GM12872 (cell line): ENCODE data around the gene AP5Z1.
A peak's percentile ranks its signal among the peaks of the same experiment; 100 is the strongest.

Source experiments
- CTCF ChIP-seq: IDR thresholded peaks from 3 replicates; pipeline ENCODE4 v1.5.1; 2011; ENCODE audit warnings: low read depth, mild to moderate bottlenecking, low read length, moderate library complexity; ENCODE audit not compliant: insufficient read depth

AP5Z1 gene

GRCh38 chr7:4828720-4829383 is 53.4 kb downstream of the AP5Z1 start:
- TF ChIP-seq CTCF = no peak

GRCh38 chr7:4830176-4830575 is 54.8 kb downstream of the AP5Z1 start:
- TF ChIP-seq CTCF = peak; percentile 94

GRCh38 chr7:4831723-4832495 is 56.5 kb downstream of the AP5Z1 start:
- no peak for TF ChIP-seq CTCF

- no peak for TF ChIP-seq CTCF
Observed at GRCh38 chr7:4832711-4833110, 57.3 kb downstream of the AP5Z1 start.

GRCh38 chr7:4833176-4833575 is 57.8 kb downstream of the AP5Z1 start:
- TF ChIP-seq CTCF = no peak

- no peak for TF ChIP-seq CTCF
Observed at GRCh38 chr7:4833691-4834600, 58.5 kb downstream of the AP5Z1 start.
